Karpas-422 (cell line): ENCODE data around the gene DNAH17. TPM values are rescaled to one million over a fixed set of nuclear protein-coding genes. Genes with fewer than 3 reads are reported as not detected.

ENCODE experiments used
- DNase-seq: peaks from one replicate; pipeline ENCODE4 v3.0.0-alpha.2; 2015
- H2AFZ ChIP-seq: fragments of 200-600 bp; sonication (generic); 2 replicates; pipeline ENCODE4 v1.6.1; 2014; ENCODE audit warnings: antibody characterized with exemption, low read length, mixed read lengths
- H3K27ac ChIP-seq: fragments of 200-600 bp; sonication (generic); 2 replicates; pipeline ENCODE4 v1.5.1; 2014; ENCODE audit warnings: mild to moderate bottlenecking, low read length, moderate library complexity
- H3K27me3 ChIP-seq: fragments of 200-600 bp; sonication (generic); 2 replicates; pipeline ENCODE4 v1.6.1; 2014; ENCODE audit warnings: low read length, mixed read lengths
- H3K36me3 ChIP-seq: fragments of 200-600 bp; sonication (generic); 2 replicates; pipeline ENCODE4 v1.6.1; 2014; ENCODE audit warnings: low read length, mixed read lengths; ENCODE audit not compliant: insufficient read depth
- H3K4me1 ChIP-seq: fragments of 200-600 bp; sonication (generic); 2 replicates; pipeline ENCODE4 v1.6.1; 2014; ENCODE audit warnings: mild to moderate bottlenecking, low read length, mixed read lengths
- H3K4me2 ChIP-seq: fragments of 200-600 bp; sonication (generic); 2 replicates; pipeline ENCODE4 v1.6.1; 2014; ENCODE audit warnings: low read length, low read depth, mild to moderate bottlenecking; ENCODE audit not compliant: poor library complexity, severe bottlenecking
- H3K4me3 ChIP-seq: fragments of 200-600 bp; sonication (generic); 2 replicates; pipeline ENCODE4 v1.5.1; 2014; ENCODE audit warnings: mild to moderate bottlenecking, antibody characterized with exemption, low read length, mixed read lengths
- H3K79me2 ChIP-seq: fragments of 200-600 bp; sonication (generic); 2 replicates; pipeline ENCODE4 v1.6.1; 2014; ENCODE audit warnings: mild to moderate bottlenecking, low read length, mixed read lengths
- H3K9ac ChIP-seq: fragments of 200-600 bp; sonication (generic); 2 replicates; pipeline ENCODE4 v1.6.0; 2014; ENCODE audit warnings: low read length
- H3K9me2 ChIP-seq: fragments of 200-600 bp; sonication (generic), shearing (Covaris generic); replicated peaks from 2 replicates; pipeline ENCODE4 v1.6.0; 2014; ENCODE audit warnings: mild to moderate bottlenecking, low read length, moderate library complexity; ENCODE audit not compliant: insufficient read depth
- H3K9me3 ChIP-seq: fragments of 300-700, 200-600 bp; sonication (generic); 2 replicates; pipeline ENCODE4 v1.6.1; 2014; ENCODE audit warnings: low read length, mixed read lengths
- H4K20me1 ChIP-seq: fragments of 200-600 bp; sonication (generic); 2 replicates; pipeline ENCODE4 v1.6.1; 2014; ENCODE audit warnings: mild to moderate bottlenecking, antibody characterized with exemption, low read length, low read depth; ENCODE audit not compliant: insufficient read depth
- total RNA-seq: library from RNA; depleted of rRNA; stranded (reverse); fragments of >200 nt; shearing (Covaris generic); gene quantifications from 2 replicates; pipeline ENCODE4 v1.2.3, GENCODE V29; 2014; ENCODE audit warnings: low replicate concordance

Gene DNAH17
- total RNA-seq, 1 experiment from 2014 or later, result not detected

DNA sequence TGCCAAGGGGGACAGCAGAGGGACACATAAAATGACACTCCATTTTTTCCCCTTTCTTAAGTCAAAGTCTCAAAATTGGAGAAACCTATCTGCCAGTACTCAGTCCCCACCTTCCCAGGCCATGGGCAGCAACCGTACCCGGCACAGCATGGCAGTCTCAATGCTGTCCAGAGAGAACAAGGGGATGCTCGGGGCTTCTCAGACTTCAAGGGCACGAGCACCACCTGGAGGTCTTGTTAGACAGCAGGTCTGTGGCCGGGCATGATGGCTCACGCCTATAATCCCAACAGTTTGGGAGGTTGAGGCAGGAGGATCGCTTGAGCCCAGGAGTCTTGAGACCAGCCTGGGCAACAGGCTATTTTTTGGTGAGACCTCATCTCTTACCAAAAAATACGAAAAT lies 3.2 kb downstream of the DNAH17 start:
- no peaks in the 10 kb centered on the region for H4K20me1 ChIP-seq
- no peaks in the 10 kb centered on the region for H3K27me3 ChIP-seq
- H3K9ac ChIP-seq, result no peak overlapping the region
- H3K79me2 ChIP-seq, result no peaks in the 10 kb centered on the region
- H3K4me2 ChIP-seq, result no peak overlapping the region
- H3K9me3 ChIP-seq, result no peaks in the 10 kb centered on the region
- H3K36me3 ChIP-seq, result no peaks in the 10 kb centered on the region
- peak; percentile 78 for DNase-seq
- H3K4me1 ChIP-seq, result peaks cover 21% of the 10 kb centered on the region
- no peaks in the 10 kb centered on the region for H3K9me2 ChIP-seq
- no peak overlapping the region for H3K4me3 ChIP-seq
- no peak overlapping the region for H3K27ac ChIP-seq
- no peak overlapping the region for H2AFZ ChIP-seq

DNA sequence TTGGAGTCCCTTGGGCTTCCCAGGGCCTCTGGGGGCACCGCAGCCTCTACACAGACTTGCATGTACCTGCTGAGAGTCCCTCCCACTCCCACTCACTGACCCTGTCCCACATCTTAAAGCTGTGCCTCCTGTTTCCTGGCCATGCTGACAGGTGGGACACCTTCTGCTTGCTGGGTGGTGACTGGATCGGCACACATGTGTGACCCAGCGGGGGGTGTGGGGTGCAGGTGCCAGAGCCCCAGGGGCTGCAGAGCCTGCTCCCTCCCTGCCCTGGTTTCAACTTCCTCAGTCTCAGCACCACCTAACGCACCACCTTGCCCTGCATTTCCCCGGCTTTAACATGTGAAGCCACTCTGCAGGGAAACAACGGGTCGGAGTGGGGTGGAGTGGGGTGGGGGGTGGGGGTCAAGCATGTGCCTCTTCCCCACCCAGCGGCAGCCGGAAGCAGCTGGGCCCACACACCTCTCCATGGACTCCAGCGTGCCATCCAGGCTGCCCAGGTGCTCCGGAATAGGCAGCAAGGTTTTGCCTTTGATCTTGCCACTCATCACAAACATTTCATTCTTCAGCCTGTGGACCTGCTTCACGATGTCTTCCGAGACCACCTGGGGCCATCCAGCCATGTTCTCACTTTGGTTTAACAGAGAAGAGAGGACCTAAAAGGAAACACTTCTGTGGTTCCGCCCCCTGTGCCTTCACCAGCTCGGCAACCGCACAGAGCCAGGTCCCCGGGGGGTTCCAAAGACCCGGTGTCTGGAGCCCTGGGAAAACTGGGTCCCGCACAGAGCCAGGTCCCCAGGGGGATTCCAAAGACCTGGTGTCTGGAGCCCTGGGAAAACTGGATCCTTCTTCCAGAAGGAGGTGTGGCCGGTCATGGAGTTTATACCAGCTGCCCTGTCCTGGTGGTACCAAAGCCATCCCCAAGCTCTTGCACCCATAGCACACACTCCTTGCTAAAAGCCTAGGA lies 4.7 kb downstream of the DNAH17 start:
- H3K4me2 ChIP-seq, result peak overlapping the region; percentile 3
- H3K4me3 ChIP-seq, result no peak overlapping the region
- DNase-seq, result no peak
- H3K27ac ChIP-seq, result no peak overlapping the region
- no peaks in the 10 kb centered on the region for H4K20me1 ChIP-seq
- no peaks in the 10 kb centered on the region for H3K36me3 ChIP-seq
- peaks cover 16% of the 10 kb centered on the region for H3K4me1 ChIP-seq
- no peaks in the 10 kb centered on the region for H3K79me2 ChIP-seq
- no peak overlapping the region for H3K9ac ChIP-seq
- no peak overlapping the region for H2AFZ ChIP-seq
- H3K9me2 ChIP-seq, result no peaks in the 10 kb centered on the region
- H3K9me3 ChIP-seq, result no peaks in the 10 kb centered on the region
- H3K27me3 ChIP-seq, result no peaks in the 10 kb centered on the region

DNA sequence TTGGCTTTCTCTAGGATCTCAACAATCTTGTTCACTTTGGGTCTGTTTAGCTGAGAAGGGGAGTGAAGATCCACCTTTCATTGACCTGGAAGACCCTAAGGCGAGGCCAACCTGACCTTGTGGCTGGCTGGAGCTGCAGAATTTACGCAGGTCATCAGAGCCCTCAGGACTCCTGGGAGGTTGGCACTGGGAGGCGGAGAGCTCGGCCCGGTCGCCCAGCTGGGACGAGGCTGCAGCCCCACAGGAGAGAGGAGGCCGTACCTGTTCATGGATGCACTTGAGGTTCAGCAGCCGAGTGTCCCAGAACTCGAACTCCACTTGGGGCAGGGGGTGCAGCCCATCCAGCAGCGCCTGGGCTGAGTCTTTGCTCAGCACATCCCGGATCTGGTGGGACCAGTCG lies 5.9 kb downstream of the DNAH17 start:
- H4K20me1 ChIP-seq, result no peaks in the 10 kb centered on the region
- H3K27me3 ChIP-seq, result no peaks in the 10 kb centered on the region
- no peak overlapping the region for H3K4me3 ChIP-seq
- no peak overlapping the region for H3K9ac ChIP-seq
- H2AFZ ChIP-seq, result no peak overlapping the region
- H3K4me2 ChIP-seq, result no peak overlapping the region
- H3K9me2 ChIP-seq, result no peaks in the 10 kb centered on the region
- H3K79me2 ChIP-seq, result no peaks in the 10 kb centered on the region
- DNase-seq, result no peak
- H3K36me3 ChIP-seq, result no peaks in the 10 kb centered on the region
- no peak overlapping the region for H3K27ac ChIP-seq
- no peaks in the 10 kb centered on the region for H3K9me3 ChIP-seq
- H3K4me1 ChIP-seq, result peaks cover 11% of the 10 kb centered on the region

DNA sequence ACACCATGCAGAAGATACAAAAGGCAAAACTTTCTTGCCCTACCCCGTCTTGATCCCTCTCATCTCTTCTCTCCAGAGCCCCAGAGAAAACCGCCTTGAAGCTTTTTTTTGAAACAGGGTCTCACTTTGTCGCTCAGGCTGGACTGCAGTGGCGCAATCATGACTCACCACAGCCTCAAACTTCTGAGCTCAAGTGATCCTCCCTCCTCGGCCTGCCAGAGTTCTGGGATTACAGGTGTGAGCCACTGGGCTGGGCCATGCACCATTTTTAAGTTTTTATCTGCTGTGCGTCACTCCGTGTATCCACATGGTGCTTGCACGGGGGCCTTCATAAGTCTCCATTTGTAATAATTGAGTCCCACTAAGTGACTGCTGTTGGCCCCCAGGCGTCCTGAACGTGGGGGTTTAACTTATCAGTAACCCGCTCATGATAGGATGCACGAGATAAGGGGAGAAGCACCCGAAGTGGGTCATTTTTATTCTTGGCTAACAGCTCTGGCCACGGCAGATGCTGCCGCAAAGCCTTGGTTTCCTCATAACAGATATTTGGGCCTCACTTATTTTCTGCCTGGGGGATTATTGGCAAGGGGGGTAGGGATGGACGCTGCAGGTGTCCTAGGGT lies 8.6 kb downstream of the DNAH17 start:
- Histone ChIP-seq H3K79me2 (no peaks in the 10 kb centered on the region), H4K20me1 (no peaks in the 10 kb centered on the region), H3K9me3 (no peaks in the 10 kb centered on the region), H3K4me3 (no peak overlapping the region), H3K9me2 (no peaks in the 10 kb centered on the region), H3K27ac (no peak overlapping the region), H3K4me1 (peaks cover 11% of the 10 kb centered on the region), H3K4me2 (no peak overlapping the region), H2AFZ (no peak overlapping the region), H3K27me3 (no peaks in the 10 kb centered on the region), H3K9ac (no peak overlapping the region), H3K36me3 (no peaks in the 10 kb centered on the region)
- DNase-seq, result no peak

DNA sequence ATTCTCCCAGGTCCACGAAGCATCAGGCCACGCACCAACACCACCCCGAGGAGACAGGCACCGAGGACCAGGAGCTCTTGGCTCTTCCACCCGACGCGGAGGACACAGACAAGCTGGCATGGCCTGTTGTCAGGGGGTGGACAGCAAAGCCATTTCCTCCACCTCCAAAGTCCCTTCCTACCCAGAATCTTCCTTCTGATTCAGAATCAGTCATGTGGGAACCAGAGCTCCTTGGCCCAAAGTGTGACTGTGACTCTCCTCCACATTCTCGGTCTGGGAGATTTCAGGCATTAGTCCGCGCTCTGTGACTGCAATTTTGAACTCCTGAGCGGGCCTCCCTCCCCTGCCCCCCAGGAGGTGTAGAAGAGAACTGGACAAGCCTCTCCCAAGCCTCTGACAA lies 9.2 kb downstream of the DNAH17 start:
- Histone ChIP-seq H2AFZ (no peak overlapping the region), H3K4me1 (peaks cover 11% of the 10 kb centered on the region), H3K9me2 (no peaks in the 10 kb centered on the region), H3K79me2 (no peaks in the 10 kb centered on the region), H3K4me2 (no peak overlapping the region), H4K20me1 (no peaks in the 10 kb centered on the region), H3K27me3 (no peaks in the 10 kb centered on the region), H3K27ac (no peak overlapping the region), H3K9ac (no peak overlapping the region), H3K36me3 (no peaks in the 10 kb centered on the region), H3K4me3 (no peak overlapping the region), H3K9me3 (no peaks in the 10 kb centered on the region)
- DNase-seq, result no peak

DNA sequence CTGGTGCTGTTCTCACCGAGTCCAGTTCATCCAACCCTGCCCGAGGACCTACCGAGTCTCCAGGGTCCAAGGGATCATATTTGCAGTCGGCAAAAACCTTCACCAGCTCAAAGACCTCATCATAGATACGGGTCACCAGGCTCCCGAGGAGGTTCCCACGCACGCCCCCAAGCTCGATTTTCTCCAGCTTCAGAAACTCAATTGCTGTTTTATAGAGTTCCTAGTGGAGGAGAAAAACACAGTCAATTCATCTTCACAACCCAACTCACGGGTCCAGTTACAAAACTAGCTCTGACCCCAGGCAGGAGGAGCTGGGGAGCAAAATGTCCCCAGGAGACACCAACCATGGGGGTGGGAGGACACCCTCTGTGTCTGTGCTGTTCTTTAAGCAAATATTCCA lies 10.2 kb downstream of the DNAH17 start:
- Histone ChIP-seq H3K9ac (no peak overlapping the region), H3K4me3 (no peak overlapping the region), H4K20me1 (no peaks in the 10 kb centered on the region), H3K9me2 (no peaks in the 10 kb centered on the region), H3K4me2 (no peak overlapping the region), H3K27ac (no peak overlapping the region), H3K36me3 (no peaks in the 10 kb centered on the region), H3K79me2 (no peaks in the 10 kb centered on the region), H3K9me3 (no peaks in the 10 kb centered on the region), H3K4me1 (peaks cover 3% of the 10 kb centered on the region), H3K27me3 (no peaks in the 10 kb centered on the region), H2AFZ (no peak overlapping the region)
- no peak for DNase-seq

DNA sequence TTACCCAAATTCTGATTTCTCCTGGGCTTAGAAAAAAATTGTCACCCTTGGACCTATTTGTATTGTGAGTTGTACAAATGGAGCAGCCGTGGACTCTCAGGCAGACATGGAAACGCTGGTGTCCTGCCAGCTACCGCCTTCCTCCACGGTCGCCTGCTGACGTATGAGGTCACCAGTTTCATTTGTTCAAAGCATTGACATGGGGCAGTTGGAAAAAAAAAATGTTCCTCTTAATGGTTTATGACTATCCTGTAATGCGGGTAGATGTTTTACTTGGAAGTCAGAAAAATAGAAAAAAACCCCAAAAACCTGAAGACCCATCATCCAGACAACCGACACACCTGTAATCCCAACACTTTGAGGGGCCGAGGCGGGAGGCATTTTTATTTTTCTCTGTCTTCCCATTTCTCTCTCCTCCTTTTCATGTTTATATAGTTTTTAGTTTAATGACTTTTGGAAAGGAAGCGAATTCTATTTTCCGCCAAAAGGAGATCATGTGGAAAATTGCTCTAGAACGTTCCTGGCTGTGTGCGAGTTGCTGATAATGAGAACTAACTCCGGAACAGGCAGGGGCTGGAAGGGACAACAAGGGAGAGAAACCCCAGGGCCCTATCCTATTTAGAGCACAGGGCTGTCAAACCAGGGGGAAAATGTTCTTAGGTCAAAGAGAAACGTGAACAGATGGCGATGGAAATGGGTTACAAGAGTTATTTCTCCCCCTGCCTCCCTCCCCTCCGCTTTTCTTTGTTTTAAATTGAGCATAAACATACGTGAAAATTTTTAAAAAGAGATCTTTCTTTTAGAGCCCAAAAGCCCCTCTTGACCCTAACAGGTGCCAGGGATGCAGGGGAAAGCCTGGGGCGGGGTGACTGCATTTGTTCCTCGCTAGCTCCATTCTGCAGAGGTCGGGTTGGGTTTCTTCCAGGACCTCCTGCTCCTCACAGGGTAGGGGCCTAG lies 13.7 kb downstream of the DNAH17 start:
- Histone ChIP-seq H3K4me3 (no peak overlapping the region), H3K79me2 (no peaks in the 10 kb centered on the region), H3K9me3 (no peaks in the 10 kb centered on the region), H3K9me2 (no peaks in the 10 kb centered on the region), H3K27ac (no peak overlapping the region), H3K4me1 (no peaks in the 10 kb centered on the region), H2AFZ (no peak overlapping the region), H3K9ac (no peak overlapping the region), H4K20me1 (no peaks in the 10 kb centered on the region), H3K36me3 (no peaks in the 10 kb centered on the region), H3K4me2 (no peak overlapping the region), H3K27me3 (no peaks in the 10 kb centered on the region)
- no peak for DNase-seq

DNA sequence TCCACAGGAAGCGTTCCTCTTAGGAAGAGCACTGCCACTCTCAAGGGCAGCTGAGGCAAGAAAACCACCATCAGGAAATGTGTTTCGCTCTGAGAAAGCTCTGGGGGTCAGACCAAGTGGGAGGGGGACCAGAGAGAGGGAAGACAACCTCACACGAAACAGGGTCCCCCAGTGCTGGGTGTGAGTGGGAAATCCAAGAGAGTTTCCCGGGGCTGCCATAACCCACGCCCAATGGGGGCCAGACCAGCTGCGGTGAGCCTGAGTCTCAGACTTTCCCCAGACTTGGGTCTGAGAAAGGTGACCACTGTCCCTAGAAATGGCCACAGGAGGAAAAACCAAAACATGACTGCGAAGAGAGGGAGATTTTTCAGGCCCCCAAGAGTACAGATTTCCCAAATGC lies 14.5 kb downstream of the DNAH17 start:
- H3K4me3 ChIP-seq, result no peak overlapping the region

More for the DNA sequence above, 14.5 kb downstream of the DNAH17 start:
- Histone ChIP-seq H3K4me2 (no peak overlapping the region), H3K4me1 (peaks cover 4% of the 10 kb centered on the region), H3K9me2 (no peaks in the 10 kb centered on the region), H3K9me3 (no peaks in the 10 kb centered on the region), H3K27ac (no peak overlapping the region), H2AFZ (no peak overlapping the region), H3K27me3 (no peaks in the 10 kb centered on the region; the same call in 1 of the 2 replicates), H3K36me3 (no peaks in the 10 kb centered on the region), H3K9ac (no peak overlapping the region), H3K79me2 (no peaks in the 10 kb centered on the region), H4K20me1 (no peaks in the 10 kb centered on the region)
- no peak for DNase-seq
